Ovary (tissue), 9 donors: ENCODE data around the gene NUCB2. TPM values are rescaled to one million over a fixed set of nuclear protein-coding genes. Genes with fewer than 3 reads are reported as not detected.
A peak's percentile ranks its signal among the peaks of the same experiment; 100 is the strongest.

Experiments used
- DNase-seq, 5 donors: peaks; one replicate each; pipeline ENCODE4 v3.0.0-alpha.2; 2019 to 2020
- H3K27ac ChIP-seq, 2 donors: fragments of 200-600 bp; one replicate each; pipeline versions ENCODE4 v1.5.1 to v1.8.0; 2019 to 2022
- H3K27me3 ChIP-seq: fragments of 200-600 bp; one replicate; pipeline ENCODE4 v1.8.0; 2022
- H3K36me3 ChIP-seq: fragments of 200-600 bp; sonication (generic); one replicate; pipeline ENCODE4 v1.5.1; 2019
- H3K4me1 ChIP-seq: one replicate; pipeline ENCODE4 v1.8.1; 2013; ENCODE audit warnings: mild to moderate bottlenecking, moderate library complexity; ENCODE audit not compliant: insufficient read depth
- H3K4me3 ChIP-seq: fragments of 200-600 bp; sonication (generic); one replicate; pipeline ENCODE4 v1.5.1; 2017
- H3K9me3 ChIP-seq, 2 donors: fragments of 200-600 bp in 1 of 2; sonication (generic) in 1 of 2; one replicate each; pipeline versions ENCODE4 v1.5.1 to v1.8.1; 2013 to 2019; ENCODE audit warnings: mild to moderate bottlenecking in 1 of 2, moderate library complexity in 1 of 2
- CTCF ChIP-seq, 3 donors: fragments of 450-650 bp in 2 of 3; fragments of 200-600 bp in 1 of 3; IDR thresholded peaks; one replicate each; pipeline versions ENCODE4 v1.5.1 to v1.8.0; 2016 to 2022; ENCODE audit warnings: antibody characterized with exemption in 3 of 3, mild to moderate bottlenecking in 1 of 3
- EP300 ChIP-seq: sonication (generic); formaldehyde crosslinking; IDR thresholded peaks from one replicate; pipeline ENCODE4 v1.6.1; 2017; ENCODE audit warnings: antibody characterized with exemption
- POLR2A ChIP-seq: fragments of 450-650 bp; IDR thresholded peaks from one replicate; pipeline ENCODE4 v1.6.1; 2017; ENCODE audit warnings: antibody characterized with exemption, mild to moderate bottlenecking, moderate library complexity
- WGBS, 3 donors: extraction: QIAGEN DNeasy Blood & Tissue Kit in 1 of 3; methylation state at CpG; one replicate each; pipeline versions ENCODE4 v1.1.5 to v1.1.7; 2013 to 2017; 5-methylcytosine and 5-hydroxymethylcytosine counted together
- intact Hi-C, 4 donors: fragments of 100-400 bp; cut with DNase I; formaldehyde crosslinking; loops; one replicate each; pipeline versions ENCODE4 v1.11.0 to v1.15.1; 2022 to 2023
- polyA plus RNA-seq, 2 donors: library from polyadenylated mRNA; stranded (reverse); fragments of 200-250 nt in 1 of 2; fragments of 350-450 nt in 1 of 2; fragmentation: Illumina TruSeq in 1 of 2; extraction: RNeasy Lipid Tissue Mini Kit (QIAGEN cat#74804) in 1 of 2; gene quantifications; one replicate each; pipeline ENCODE4 v1.2.3, GENCODE V29; 2013 to 2014
- total RNA-seq, 7 donors: library from RNA; depleted of rRNA in 2 of 7; stranded (reverse); fragments of >200 nt in 2 of 7; fragmentation: NEBNext Ultra II Directional in 3 of 7; extraction: Animal tissue kit (Norgen Biotek cat#: 25700) in 3 of 7; gene quantifications; one replicate each; pipeline versions ENCODE4 v1.1.0 to v1.2.4, GENCODE V29; 2016 to 2023
- donor health status: DM: no; HTN: no; CAD: no; lungs with moderate emphysema.
- donor health status: DM: no; HTN: no; CAD: no.
- donor health status: Bipolar disorder and iron deficiency.
- donor health status: DM: yes; HTN: yes; CAD: no.
- donor health status: DM: no; HTN: no; CAD: no.
- donor health status: DM: yes; HTN: yes; CAD: no.

Gene NUCB2
- total and polyA plus RNA-seq, 9 donors, result 36.7 to 116 (median 86.1) TPM

GRCh38 chr11:17351172-17351509 lies 74.6 kb downstream of the NUCB2 start:
- H3K9me3 ChIP-seq, result no peaks in the 10 kb centered on the region
- TF ChIP-seq CTCF (IDR thresholded peaks at IDR 0.05), result no peak
- no peak for TF ChIP-seq EP300
- TF ChIP-seq POLR2A, result no peak
- H3K4me1 ChIP-seq, result no peaks in the 10 kb centered on the region
- H3K36me3 ChIP-seq, result no peaks in the 10 kb centered on the region
- WGBS, 3 donors, result 15 to 24% (median 17%) methylated on average over 12 of the region's 12 CpGs
- H3K4me3 ChIP-seq, result peak overlapping the region; percentile 67
- H3K27me3 ChIP-seq, result no peaks in the 10 kb centered on the region
- DNase-seq, result no peak
- peak overlapping the region; percentile 83 to 90 for H3K27ac ChIP-seq
- intact Hi-C loops, result loop anchor here in 1 of 4 donors (5.0 kb wide), 1 partner anchor 74 kb away; the partner anchor contains the start of gene NUCB2

GRCh38 chr11:17351510-17352176 lies 75.1 kb downstream of the NUCB2 start, which contains the start of gene NCR3LG1:
Gene NCR3LG1 (plus strand): TSS chr11:17351800. CDS start chr11:17351970, 170 bp downstream.
- DNase-seq, result peak; percentile 69 to 88 (median 79)
- Histone ChIP-seq H3K4me1 (no peaks in the 10 kb centered on the region), H3K27ac (peak within 1 kb of the TSS; percentile 83 to 90), H3K9me3 (no peaks in the 10 kb centered on the region), H3K36me3 (no peaks in the 10 kb centered on the region), H3K4me3 (peak within 1 kb of the TSS; percentile 67), H3K27me3 (no peaks in the 10 kb centered on the region)
- TF ChIP-seq EP300, result no peak
- TF ChIP-seq POLR2A, result peak; percentile 53
- TF ChIP-seq CTCF (IDR thresholded peaks at IDR 0.05), result no peak
- 1 to 3% (median 1%) methylated on average over 41 to 61 of the region's 61 CpGs for WGBS, 3 donors
- intact Hi-C loops, result loop anchor here in 1 of 4 donors (5.0 kb wide), 1 partner anchor 74 kb away; the partner anchor contains the start of gene NUCB2

GRCh38 chr11:17352950-17353820 lies 76.6 kb downstream of the NUCB2 start:
- DNase-seq, result peak; percentile 70 to 83 (median 76)
- Histone ChIP-seq H3K4me3 (peak overlapping the region; percentile 67), H3K36me3 (no peaks in the 10 kb centered on the region), H3K27ac (peak overlapping the region; percentile 83 to 90), H3K27me3 (no peaks in the 10 kb centered on the region), H3K9me3 (no peaks in the 10 kb centered on the region), H3K4me1 (no peaks in the 10 kb centered on the region)
- TF ChIP-seq CTCF (IDR thresholded peaks at IDR 0.05) (peak in 1 of 3 donors; percentile 20), EP300 (no peak), POLR2A (peak; percentile 42)
- 1% methylated on average over 66 to 69 of the region's 69 CpGs for WGBS, 3 donors
- intact Hi-C loops, result loop anchor here in 1 of 4 donors (5.0 kb wide), 1 partner anchor 76 kb away; the partner anchor contains the start of gene NUCB2

GRCh38 chr11:17353821-17354600 lies 77.5 kb downstream of the NUCB2 start:
- no peak for TF ChIP-seq CTCF (IDR thresholded peaks at IDR 0.05)
- TF ChIP-seq POLR2A, result no peak
- TF ChIP-seq EP300, result no peak
- intact Hi-C loops, result loop anchor here in 1 of 4 donors (5.0 kb wide), 1 partner anchor 77 kb away; the partner anchor contains the start of gene NUCB2
- Histone ChIP-seq H3K4me1 (no peaks in the 10 kb centered on the region), H3K4me3 (peak overlapping the region; percentile 67), H3K27ac (peak overlapping the region in 1 of 2 donors; percentile 90), H3K9me3 (no peaks in the 10 kb centered on the region), H3K27me3 (no peaks in the 10 kb centered on the region), H3K36me3 (no peaks in the 10 kb centered on the region)
- WGBS, 3 donors, result 5 to 7% (median 5%) methylated on average over 15 of the region's 15 CpGs
- no peak for DNase-seq
